ENCODE results near the gene ZNF506. TPM values are rescaled to one million over a fixed set of nuclear protein-coding genes. Genes with fewer than 3 reads are reported as not detected.

ZNF506 gene
- total and polyA plus RNA-seq, 2 donors (not counting 3 experiments of a cell fraction or from before 2014, with no cell fraction given): 6.4 to 10.7 TPM

DNA sequence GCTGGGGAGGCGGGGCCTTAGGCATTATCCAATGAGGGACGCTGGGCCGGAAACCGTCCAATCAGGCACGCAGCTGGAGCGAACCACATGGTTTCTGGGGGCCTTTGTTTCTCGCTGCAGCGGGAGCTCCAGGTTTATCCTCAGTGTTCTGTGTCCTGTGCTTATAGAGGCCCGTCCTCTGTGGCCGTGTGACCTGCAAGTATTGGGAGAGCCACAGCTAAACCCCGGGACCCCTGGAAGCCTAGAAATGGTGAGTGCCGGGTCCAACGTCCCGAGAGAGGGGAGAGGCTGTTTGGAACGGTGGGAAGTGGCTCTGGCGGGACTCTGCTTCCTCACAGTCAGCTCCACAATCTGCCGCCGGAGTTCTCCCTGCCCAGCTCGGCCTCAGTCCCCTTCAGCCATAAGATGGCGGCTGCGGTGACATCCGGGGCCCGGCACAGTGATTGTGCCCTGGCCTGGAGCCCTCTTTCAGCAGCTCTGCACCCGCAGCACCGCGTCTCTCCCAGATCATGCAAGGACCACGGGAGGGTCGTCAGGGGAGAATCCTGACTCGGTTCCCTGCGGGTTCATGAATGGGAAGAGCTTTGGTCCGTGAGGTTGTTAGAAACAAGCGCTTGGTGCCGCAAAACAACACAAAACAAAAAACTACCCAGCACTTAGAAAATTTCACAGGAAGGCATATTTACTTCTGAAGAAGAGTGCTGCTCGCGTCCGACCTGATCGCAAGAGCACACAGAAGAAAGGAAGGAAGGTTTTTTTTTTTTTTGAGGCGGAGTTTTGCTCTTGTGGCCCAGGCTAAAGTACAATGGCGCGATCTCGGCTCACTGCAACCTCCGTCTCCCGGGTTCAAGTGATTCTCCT lies 44.4 kb upstream of the ZNF506 start, which contains the start of gene ZNF253:
ZNF253 (plus strand) TSS at position 133 of the 861 bp plus-strand sequence; CDS start at position 248, 115 bp downstream.
- no peaks in the 10 kb centered on the region for H3K4me1 ChIP-seq (ENCODE audit: control insufficient read depth, extremely low read depth, insufficient read depth, low read length)
- no peaks in the 10 kb centered on the region for H4K20me1 ChIP-seq (replicated peaks; ENCODE audit: control insufficient read depth, extremely low read depth, insufficient read depth, low read length)
- TSS peak; percentile 71 for BruUV-seq (replicated peaks)
- POLR2A ChIA-PET: interaction anchor here (0.5 to 1.3 kb wide), 7 partner anchors 35 to 1057 kb away, joined by 3 to 9 read pairs (median 4); partner anchors contain the start of genes ZNF506, ZNF626, ZNF85 and ZNF93
- H3K36me3 ChIP-seq (ENCODE audit: control insufficient read depth in 2 of 2, extremely low read depth in 1 of 2, insufficient read depth in 2 of 2, low read length in 2 of 2): no peaks in the 10 kb centered on the region
- no peaks in the 10 kb centered on the region for H3K9me1 ChIP-seq (replicated peaks; ENCODE audit: control insufficient read depth, extremely low read depth, insufficient read depth, low read length)
- CTCF ChIA-PET: interaction anchor here (1.2 kb wide), 1 partner anchor 15 kb away, joined by 4 read pairs; no protein-coding TSS in a partner anchor
- peaks cover 11% of the 10 kb centered on the region for H3K79me2 ChIP-seq (ENCODE audit: control insufficient read depth, insufficient read depth, low read length)
- H3K9me3 ChIP-seq (replicated peaks; ENCODE audit: control insufficient read depth, insufficient read depth, low read length): no peaks in the 10 kb centered on the region
- peak; percentile 89 for DNase-seq (ENCODE audit: low read depth, low spot score)
- TF ChIP-seq MYC (IDR thresholded peaks at IDR 0.05; ENCODE audit: low read depth, low read length) (no peak), POLR2A (IDR thresholded peaks at IDR 0.05; ENCODE audit: low read depth, low read length) (no peak), JUN (IDR thresholded peaks at IDR 0.05; ENCODE audit: borderline replicate concordance, insufficient read depth, insufficient read length, low read depth) (no peak), EZH2 (IDR thresholded peaks at IDR 0.05; ENCODE audit: borderline replicate concordance, low read depth, low read length, severe bottlenecking) (no peak), GATA2 (IDR thresholded peaks at IDR 0.05; ENCODE audit: insufficient read depth, insufficient read length, low read depth, low read length) (no peak), POLR2AphosphoS5 (IDR thresholded peaks at IDR 0.05; ENCODE audit: insufficient read depth, low read depth, low read length) (peak; percentile 40), FOS (IDR thresholded peaks at IDR 0.05; ENCODE audit: borderline replicate concordance, insufficient read depth, low read length) (no peak)
- TF ChIP-seq, protein P1, sequence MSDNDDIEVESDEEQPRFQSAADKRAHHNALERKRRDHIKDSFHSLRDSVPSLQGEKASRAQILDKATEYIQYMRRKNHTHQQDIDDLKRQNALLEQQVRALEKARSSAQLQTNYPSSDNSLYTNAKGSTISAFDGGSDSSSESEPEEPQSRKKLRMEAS (IDR thresholded peaks at IDR 0.05; ENCODE audit: insufficient read depth, insufficient read length): peak; percentile 44
- TF ChIP-seq, protein P2, sequence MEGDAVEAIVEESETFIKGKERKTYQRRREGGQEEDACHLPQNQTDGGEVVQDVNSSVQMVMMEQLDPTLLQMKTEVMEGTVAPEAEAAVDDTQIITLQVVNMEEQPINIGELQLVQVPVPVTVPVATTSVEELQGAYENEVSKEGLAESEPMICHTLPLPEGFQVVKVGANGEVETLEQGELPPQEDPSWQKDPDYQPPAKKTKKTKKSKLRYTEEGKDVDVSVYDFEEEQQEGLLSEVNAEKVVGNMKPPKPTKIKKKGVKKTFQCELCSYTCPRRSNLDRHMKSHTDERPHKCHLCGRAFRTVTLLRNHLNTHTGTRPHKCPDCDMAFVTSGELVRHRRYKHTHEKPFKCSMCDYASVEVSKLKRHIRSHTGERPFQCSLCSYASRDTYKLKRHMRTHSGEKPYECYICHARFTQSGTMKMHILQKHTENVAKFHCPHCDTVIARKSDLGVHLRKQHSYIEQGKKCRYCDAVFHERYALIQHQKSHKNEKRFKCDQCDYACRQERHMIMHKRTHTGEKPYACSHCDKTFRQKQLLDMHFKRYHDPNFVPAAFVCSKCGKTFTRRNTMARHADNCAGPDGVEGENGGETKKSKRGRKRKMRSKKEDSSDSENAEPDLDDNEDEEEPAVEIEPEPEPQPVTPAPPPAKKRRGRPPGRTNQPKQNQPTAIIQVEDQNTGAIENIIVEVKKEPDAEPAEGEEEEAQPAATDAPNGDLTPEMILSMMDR (IDR thresholded peaks at IDR 0.05; ENCODE audit: extremely low read depth in 1 of 2, insufficient read depth in 1 of 2, low read depth in 1 of 2, low read length in 2 of 2): no peak
- dilution Hi-C loops (cut with MboI; ENCODE audit: extremely low pct_ligation_motif_present, low sequenced_read_pairs) (no loop called here), intact Hi-C loops (cut with micrococcal nuclease) (loop anchor here (2.0 to 5.0 kb wide), 4 partner anchors 35 to 203 kb away; partner anchors contain the start of genes ATP13A1, ZNF506 and ZNF93)
- peak within 1 kb of the TSS; percentile 89 for H3K4me2 ChIP-seq (ENCODE audit: insufficient read depth, low read length)
- peak; percentile 90 for FAIRE-seq
- peak within 1 kb of the TSS; percentile 93 for H3K9ac ChIP-seq (replicated peaks; ENCODE audit: extremely low read depth, insufficient read depth, low read length)
- H2AFZ ChIP-seq (ENCODE audit: low read depth, low read length): peak within 1 kb of the TSS; percentile 100
- no peaks in the 10 kb centered on the region for H3K27me3 ChIP-seq (ENCODE audit: control insufficient read depth in 2 of 2, insufficient read depth in 2 of 2, low read length in 2 of 2)
- peak within 1 kb of the TSS; percentile 60 for H3K27ac ChIP-seq (ENCODE audit: insufficient read depth, low read depth, low read length)
- peak within 1 kb of the TSS; percentile 82 to 93 (median 91) for H3K4me3 ChIP-seq (replicated peaks in 1 of 3; ENCODE audit: insufficient read depth in 1 of 3, low read depth in 1 of 3, low read length in 3 of 3)

All from endothelial cell of umbilical vein (primary cell).